ENCODE data around the gene GIMD1.
"Not testable (repeated sequence)": the region's sequence is repeated elsewhere in the genome, so short reads cannot be mapped to it uniquely, and the experiment has no call there.

Gene GIMD1

DNA sequence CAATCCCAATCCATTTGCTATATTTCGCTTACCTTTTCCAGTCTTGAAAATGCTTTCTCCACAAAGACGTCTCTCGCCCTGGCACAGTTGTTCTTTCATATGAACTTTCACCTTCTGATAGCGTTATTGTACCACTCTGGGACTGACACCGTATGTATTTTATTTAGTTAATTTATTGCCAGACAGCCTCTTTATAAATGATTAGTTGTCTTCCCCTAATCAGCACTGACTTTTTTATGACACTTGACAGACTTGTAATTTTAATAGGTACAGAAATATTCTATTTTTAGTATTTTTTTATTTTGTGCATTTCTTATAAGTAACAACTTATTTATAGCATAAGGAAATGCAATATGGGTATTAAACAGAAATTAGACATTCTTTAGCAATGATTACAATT lies at the start of gene GIMD1:
Gene GIMD1, minus strand, starts transcription at position 101 of the 400 bp plus-strand sequence. CDS start 1,343 bp downstream, outside the sequence.
- POLR2A ChIA-PET, result no interaction called here

DNA sequence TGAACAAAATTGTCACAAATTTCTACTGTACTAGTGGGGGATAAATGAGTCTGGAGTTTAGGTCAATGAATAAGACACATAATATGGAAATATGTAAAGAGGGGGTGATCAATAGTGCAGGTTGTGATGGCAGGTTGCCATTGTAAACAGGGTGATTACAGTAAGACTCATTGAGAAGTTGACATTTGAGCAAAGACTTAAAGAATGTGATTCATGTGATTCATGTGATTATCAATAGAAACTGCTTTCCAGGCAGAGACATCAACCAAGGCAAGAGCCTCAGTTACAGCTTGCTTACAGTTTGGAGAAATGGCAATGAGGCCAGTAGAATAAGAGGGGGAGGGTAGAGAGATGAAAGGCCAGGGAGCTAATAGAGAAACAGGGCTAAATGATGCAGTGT lies 45.8 kb upstream of the GIMD1 start:
- ChIA-PET CTCF (no interaction called here), POLR2A (no interaction called here)
- TF ChIP-seq FOXA1 (IDR thresholded peaks at IDR 0.05) (no peak), FOXK2 (IDR thresholded peaks at IDR 0.05) (no peak), L3MBTL2 (conservative IDR thresholded peaks at IDR 0.05) (no peak), NFRKB (IDR thresholded peaks at IDR 0.05) (no peak)
- no peak for DNase-seq (ENCODE audit: extremely low spot score)

More for the DNA sequence above, at the start of gene GIMD1:
- TF ChIP-seq FOXM1 (IDR thresholded peaks at IDR 0.05; ENCODE audit: borderline replicate concordance) (no peak), HDGF (IDR thresholded peaks at IDR 0.05; ENCODE audit: borderline replicate concordance) (no peak), TARDBP (IDR thresholded peaks at IDR 0.05) (no peak), CTBP1 (IDR thresholded peaks at IDR 0.05; ENCODE audit: borderline replicate concordance) (no peak), L3MBTL2 (conservative IDR thresholded peaks at IDR 0.05) (no peak), ELF4 (IDR thresholded peaks at IDR 0.05) (no peak)
- TF ChIP-seq, protein P1, sequence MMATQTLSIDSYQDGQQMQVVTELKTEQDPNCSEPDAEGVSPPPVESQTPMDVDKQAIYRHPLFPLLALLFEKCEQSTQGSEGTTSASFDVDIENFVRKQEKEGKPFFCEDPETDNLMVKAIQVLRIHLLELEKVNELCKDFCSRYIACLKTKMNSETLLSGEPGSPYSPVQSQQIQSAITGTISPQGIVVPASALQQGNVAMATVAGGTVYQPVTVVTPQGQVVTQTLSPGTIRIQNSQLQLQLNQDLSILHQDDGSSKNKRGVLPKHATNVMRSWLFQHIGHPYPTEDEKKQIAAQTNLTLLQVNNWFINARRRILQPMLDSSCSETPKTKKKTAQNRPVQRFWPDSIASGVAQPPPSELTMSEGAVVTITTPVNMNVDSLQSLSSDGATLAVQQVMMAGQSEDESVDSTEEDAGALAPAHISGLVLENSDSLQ (IDR thresholded peaks at IDR 0.05), result no peak
- no peak for DNase-seq (ENCODE audit: extremely low spot score)
- CTCF ChIA-PET, result interaction anchor here (0.7 to 0.9 kb wide), 2 partner anchors 20 to 39 kb away, joined by 3 read pairs; no protein-coding TSS in a partner anchor

GRCh38 chr4:106409901-106410889 lies 41.6 kb upstream of the GIMD1 start:
- ChIA-PET CTCF (no interaction called here), POLR2A (no interaction called here)
- no peak for DNase-seq (ENCODE audit: extremely low spot score)
- TF ChIP-seq L3MBTL2 (conservative IDR thresholded peaks at IDR 0.05) (no peak), ARNT (IDR thresholded peaks at IDR 0.05) (no peak), TARDBP (IDR thresholded peaks at IDR 0.05) (no peak), BHLHE40 (IDR thresholded peaks at IDR 0.05; ENCODE audit: borderline replicate concordance) (no peak), FOXK2 (IDR thresholded peaks at IDR 0.05) (no peak), SUZ12 (IDR thresholded peaks at IDR 0.05) (no peak), FOXM1 (IDR thresholded peaks at IDR 0.05; ENCODE audit: borderline replicate concordance) (no peak), NFRKB (IDR thresholded peaks at IDR 0.05) (no peak), ELF4 (IDR thresholded peaks at IDR 0.05) (no peak), HDGF (IDR thresholded peaks at IDR 0.05; ENCODE audit: borderline replicate concordance) (no peak), CTBP1 (IDR thresholded peaks at IDR 0.05; ENCODE audit: borderline replicate concordance) (no peak), LEF1 (IDR thresholded peaks at IDR 0.05; ENCODE audit: borderline replicate concordance) (no peak), FOXA1 (IDR thresholded peaks at IDR 0.05) (no peak), ZNF384 (IDR thresholded peaks at IDR 0.05) (no peak), SP1 (IDR thresholded peaks at IDR 0.05) (no peak)
- TF ChIP-seq, protein P1 (IDR thresholded peaks at IDR 0.05), result no peak

GRCh38 chr4:106408004-106408403 lies 39.4 kb upstream of the GIMD1 start:
- CTCF ChIA-PET; POLR2A ChIA-PET; DNase-seq (ENCODE audit: extremely low spot score): not testable (repeated sequence)

DNA sequence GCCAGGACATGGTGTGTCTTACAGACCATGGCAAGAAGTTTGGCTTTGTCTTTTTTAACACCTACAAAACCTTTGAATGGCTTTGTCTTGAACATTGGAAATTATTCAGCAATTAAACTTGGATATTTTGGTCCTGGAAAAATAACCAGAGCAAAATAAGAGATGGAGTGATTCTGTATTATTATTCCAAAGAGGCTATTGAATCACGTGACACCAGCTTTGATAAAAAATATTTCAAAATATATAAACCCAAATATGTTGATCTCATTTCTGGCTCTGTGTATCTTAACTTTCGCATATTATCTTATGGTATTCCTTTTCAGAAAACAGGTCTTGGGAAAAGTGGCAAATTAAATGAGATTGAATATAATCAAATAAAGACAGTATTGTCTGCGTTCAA lies 32.6 kb upstream of the GIMD1 start:
- ChIA-PET CTCF (no interaction called here), POLR2A (no interaction called here)
- no peak for TF ChIP-seq SP1 (IDR thresholded peaks at IDR 0.05)
- TF ChIP-seq ZNF384 (IDR thresholded peaks at IDR 0.05), result no peak
- TF ChIP-seq, protein P1 (IDR thresholded peaks at IDR 0.05), result no peak
- TF ChIP-seq LEF1 (IDR thresholded peaks at IDR 0.05; ENCODE audit: borderline replicate concordance), result no peak
- TF ChIP-seq ELF4 (IDR thresholded peaks at IDR 0.05), result no peak
- no peak for TF ChIP-seq SUZ12 (IDR thresholded peaks at IDR 0.05)
- no peak for TF ChIP-seq ARNT (IDR thresholded peaks at IDR 0.05)
- no peak for TF ChIP-seq CTBP1 (IDR thresholded peaks at IDR 0.05; ENCODE audit: borderline replicate concordance)
- TF ChIP-seq L3MBTL2 (conservative IDR thresholded peaks at IDR 0.05), result no peak
- no peak for TF ChIP-seq BHLHE40 (IDR thresholded peaks at IDR 0.05; ENCODE audit: borderline replicate concordance)
- no peak for TF ChIP-seq FOXA1 (IDR thresholded peaks at IDR 0.05)
- no peak for TF ChIP-seq FOXM1 (IDR thresholded peaks at IDR 0.05; ENCODE audit: borderline replicate concordance)
- TF ChIP-seq TARDBP (IDR thresholded peaks at IDR 0.05), result no peak
- no peak for TF ChIP-seq HDGF (IDR thresholded peaks at IDR 0.05; ENCODE audit: borderline replicate concordance)
- no peak for TF ChIP-seq NFRKB (IDR thresholded peaks at IDR 0.05)
- TF ChIP-seq FOXK2 (IDR thresholded peaks at IDR 0.05), result no peak
- no peak for DNase-seq (ENCODE audit: extremely low spot score)

GRCh38 chr4:106398898-106399297 lies 30.3 kb upstream of the GIMD1 start:
- POLR2A ChIA-PET; CTCF ChIA-PET; DNase-seq (ENCODE audit: extremely low spot score): not testable (repeated sequence)

DNA sequence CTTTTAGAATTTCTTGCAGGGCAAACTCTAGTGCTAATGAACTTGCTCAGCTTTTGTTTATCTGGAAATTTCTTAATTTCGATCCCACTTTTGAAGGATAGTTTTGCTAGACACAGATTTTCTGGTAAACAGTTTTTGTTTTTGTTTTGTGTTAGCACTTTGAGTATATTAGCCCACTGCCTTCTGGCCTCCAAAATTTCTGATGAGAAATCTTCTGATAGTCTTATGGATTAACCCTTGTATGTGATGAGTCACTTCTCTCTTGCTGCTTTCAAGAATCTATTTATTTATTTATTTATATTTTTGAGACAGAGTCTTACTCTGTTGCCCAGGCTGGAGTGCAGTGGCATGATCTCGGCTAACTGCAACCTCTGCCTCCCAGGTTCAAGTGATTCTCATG lies 27.0 kb upstream of the GIMD1 start:
- ChIA-PET CTCF (no interaction called here), POLR2A (no interaction called here)
- no peak for DNase-seq (ENCODE audit: extremely low spot score)
- no peak for TF ChIP-seq BHLHE40 (IDR thresholded peaks at IDR 0.05; ENCODE audit: borderline replicate concordance)
- TF ChIP-seq, protein P1 (IDR thresholded peaks at IDR 0.05), result no peak
- TF ChIP-seq ELF4 (IDR thresholded peaks at IDR 0.05), result no peak
- TF ChIP-seq HDGF (IDR thresholded peaks at IDR 0.05; ENCODE audit: borderline replicate concordance), result no peak
- TF ChIP-seq SP1 (IDR thresholded peaks at IDR 0.05), result no peak
- no peak for TF ChIP-seq SUZ12 (IDR thresholded peaks at IDR 0.05)
- TF ChIP-seq FOXA1 (IDR thresholded peaks at IDR 0.05), result no peak
- TF ChIP-seq ZNF384 (IDR thresholded peaks at IDR 0.05), result no peak
- no peak for TF ChIP-seq CTBP1 (IDR thresholded peaks at IDR 0.05; ENCODE audit: borderline replicate concordance)
- no peak for TF ChIP-seq LEF1 (IDR thresholded peaks at IDR 0.05; ENCODE audit: borderline replicate concordance)
- TF ChIP-seq TARDBP (IDR thresholded peaks at IDR 0.05), result no peak
- no peak for TF ChIP-seq FOXK2 (IDR thresholded peaks at IDR 0.05)

Data from HEK293T (cell line).